ENCODE results near the gene FRMPD2.

FRMPD2 gene

GRCh38 chr10:48274636-48275035, at the start of gene FRMPD2:
Gene FRMPD2 (minus strand): TSS chr10:48274696. CDS start chr10:48274567, 129 bp downstream.
- H3K4me1 ChIP-seq (ENCODE audit: control insufficient read depth, low read length): no peaks in the 10 kb centered on the region
- H3K36me3 ChIP-seq (ENCODE audit: control insufficient read depth, low read length): no peaks in the 10 kb centered on the region
- peaks cover 7% of the 10 kb centered on the region; the same call in 1 of the 2 replicates for H3K27me3 ChIP-seq (ENCODE audit: control insufficient read depth, low read length)
- H3K9me3 ChIP-seq (ENCODE audit: control insufficient read depth, insufficient read depth, low read length): no peaks in the 10 kb centered on the region
- no peaks in the 10 kb centered on the region for H4K20me1 ChIP-seq (ENCODE audit: control insufficient read depth, insufficient read depth, low read depth, low read length)
- no peak within 1 kb of the TSS for H3K27ac ChIP-seq (ENCODE audit: low read depth, low read length)
- H3K79me2 ChIP-seq (ENCODE audit: control insufficient read depth, low read length): no peaks in the 10 kb centered on the region
- H3K9me2 ChIP-seq (replicated peaks; ENCODE audit: control insufficient read depth, low read length): no peaks in the 10 kb centered on the region
- TF ChIP-seq CTCF (IDR thresholded peaks at IDR 0.05; ENCODE audit: low read depth, low read length, poor library complexity, severe bottlenecking): no peak
- no peak for TF ChIP-seq EZH2phosphoT487 (IDR thresholded peaks at IDR 0.05; ENCODE audit: borderline replicate concordance, low read length)
- H3F3A ChIP-seq (ENCODE audit: control insufficient read depth, insufficient read depth): no peaks in the 10 kb centered on the region
- H3K4me2 ChIP-seq (ENCODE audit: low read length): no peak within 1 kb of the TSS
- no peak within 1 kb of the TSS for H3K4me3 ChIP-seq (ENCODE audit: low read length)

DNA sequence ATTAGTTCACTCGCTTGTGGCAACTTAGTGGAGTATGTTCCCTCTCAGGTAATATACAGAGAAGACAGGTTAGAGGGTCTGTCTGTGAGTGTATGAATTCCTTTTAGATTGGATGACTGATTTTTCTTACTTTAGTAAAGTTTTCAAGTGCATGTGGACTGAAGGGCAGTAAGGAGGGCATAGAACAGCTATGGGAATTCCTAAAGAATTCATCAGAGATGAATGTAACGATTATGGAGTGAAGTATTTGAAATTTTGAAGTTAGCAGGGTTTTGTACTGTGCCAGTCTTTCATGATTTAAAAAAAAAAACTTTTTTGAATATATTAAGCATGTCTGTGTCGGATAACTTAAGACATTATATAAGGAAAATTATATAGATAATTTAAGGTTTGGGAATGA, 47.5 kb upstream of the FRMPD2 start:
- Histone ChIP-seq H3K4me3 (ENCODE audit: low read length) (no peak overlapping the region), H3F3A (ENCODE audit: control insufficient read depth, insufficient read depth) (no peaks in the 10 kb centered on the region), H3K4me2 (ENCODE audit: low read length) (no peak overlapping the region), H4K20me1 (ENCODE audit: control insufficient read depth, insufficient read depth, low read depth, low read length) (0 out of 2 replicates have a peak, but pooled peaks cover 6% of the 10 kb centered on the region), H3K36me3 (ENCODE audit: control insufficient read depth, low read length) (no peaks in the 10 kb centered on the region), H3K4me1 (ENCODE audit: control insufficient read depth, low read length) (peaks cover 6% of the 10 kb centered on the region), H3K9me2 (replicated peaks; ENCODE audit: control insufficient read depth, low read length) (no peaks in the 10 kb centered on the region), H3K27me3 (ENCODE audit: control insufficient read depth, low read length) (no peaks in the 10 kb centered on the region), H3K9me3 (ENCODE audit: control insufficient read depth, insufficient read depth, low read length) (no peaks in the 10 kb centered on the region), H3K79me2 (ENCODE audit: control insufficient read depth, low read length) (peaks cover 32% of the 10 kb centered on the region), H3K27ac (ENCODE audit: low read depth, low read length) (no peak overlapping the region)
- TF ChIP-seq CTCF (IDR thresholded peaks at IDR 0.05; ENCODE audit: low read depth, low read length, poor library complexity, severe bottlenecking): no peak

DNA sequence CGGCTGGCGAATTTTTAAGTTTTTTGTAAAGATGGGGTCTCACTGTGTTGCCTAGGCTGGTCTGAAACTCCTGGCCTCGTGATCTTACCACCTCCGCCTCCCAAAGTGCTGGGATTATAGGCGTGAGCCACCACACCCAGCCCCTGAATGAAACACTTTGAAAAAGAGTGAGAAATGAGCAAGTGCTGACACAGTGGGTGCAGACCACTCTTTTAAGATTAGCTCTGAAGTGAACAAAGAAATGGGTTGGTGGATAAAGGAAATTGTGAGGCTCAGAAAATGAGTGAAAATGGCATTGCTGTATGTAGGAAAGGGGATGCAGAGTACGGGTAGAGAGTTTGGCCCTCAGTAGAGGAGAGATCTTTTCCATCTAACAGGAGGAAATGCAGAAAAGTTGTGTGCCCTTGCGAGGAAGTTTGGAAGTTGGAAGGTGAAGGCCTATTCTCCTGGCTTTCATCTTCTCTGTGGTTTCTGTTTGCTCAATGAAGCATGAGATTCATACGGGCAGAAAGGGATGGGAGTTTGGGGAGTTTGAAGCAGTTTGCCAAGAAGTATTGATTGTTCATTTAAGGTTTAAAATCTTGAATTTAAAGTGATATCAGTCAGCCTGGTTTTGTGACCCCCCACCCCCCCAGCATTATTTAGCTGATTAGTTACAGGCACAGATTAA, 43.0 kb upstream of the FRMPD2 start:
- TF ChIP-seq EZH2phosphoT487 (IDR thresholded peaks at IDR 0.05; ENCODE audit: borderline replicate concordance, low read length): no peak
- TF ChIP-seq CTCF (IDR thresholded peaks at IDR 0.05; ENCODE audit: low read depth, low read length, poor library complexity, severe bottlenecking): no peak
- Histone ChIP-seq H3K4me2 (ENCODE audit: low read length) (no peak overlapping the region), H3K4me1 (ENCODE audit: control insufficient read depth, low read length) (peaks cover 6% of the 10 kb centered on the region), H3K9me3 (ENCODE audit: control insufficient read depth, insufficient read depth, low read length) (no peaks in the 10 kb centered on the region), H4K20me1 (ENCODE audit: control insufficient read depth, insufficient read depth, low read depth, low read length) (0 out of 2 replicates have a peak, but pooled peaks cover 3% of the 10 kb centered on the region), H3K27me3 (ENCODE audit: control insufficient read depth, low read length) (no peaks in the 10 kb centered on the region), H3K9me2 (replicated peaks; ENCODE audit: control insufficient read depth, low read length) (no peaks in the 10 kb centered on the region), H3F3A (ENCODE audit: control insufficient read depth, insufficient read depth) (no peaks in the 10 kb centered on the region), H3K79me2 (ENCODE audit: control insufficient read depth, low read length) (peaks cover 35% of the 10 kb centered on the region), H3K27ac (ENCODE audit: low read depth, low read length) (no peak overlapping the region), H3K36me3 (ENCODE audit: control insufficient read depth, low read length) (no peaks in the 10 kb centered on the region), H3K4me3 (ENCODE audit: low read length) (no peak overlapping the region)

Data from DOHH2 (cell line).